Limb (tissue), 2 donors: ENCODE measurements around the gene TANC1.
"Not testable (repeated sequence)": the region's sequence is repeated elsewhere in the genome, so short reads cannot be mapped to it uniquely, and the experiment has no call there.

Experiments
- DNase-seq, 2 donors: peaks; one replicate each; pipeline ENCODE4 v3.0.0-alpha.2; 2016; ENCODE audit errors: extremely low spot score in 2 of 2

TANC1 gene

DNA sequence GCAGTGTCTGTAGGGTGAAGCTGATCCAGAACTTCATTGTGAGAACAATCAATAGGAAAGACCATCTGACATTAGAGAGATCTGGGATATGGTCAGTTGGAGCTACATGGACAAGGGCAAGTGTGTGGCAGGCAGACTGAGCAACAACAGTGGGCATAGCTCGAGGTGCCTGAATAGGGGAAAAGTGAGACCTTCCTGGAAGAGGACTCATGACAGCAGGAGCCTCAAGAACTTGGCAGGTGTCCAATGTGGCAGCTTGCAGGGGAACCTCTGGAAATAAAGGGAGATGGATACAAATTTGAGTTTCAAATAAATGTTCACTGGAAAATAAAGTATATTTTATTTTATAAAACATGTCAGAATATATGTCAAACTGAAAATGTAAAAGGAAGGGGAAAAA lies 117.9 kb downstream of the TANC1 start:
- no peak for DNase-seq

DNA sequence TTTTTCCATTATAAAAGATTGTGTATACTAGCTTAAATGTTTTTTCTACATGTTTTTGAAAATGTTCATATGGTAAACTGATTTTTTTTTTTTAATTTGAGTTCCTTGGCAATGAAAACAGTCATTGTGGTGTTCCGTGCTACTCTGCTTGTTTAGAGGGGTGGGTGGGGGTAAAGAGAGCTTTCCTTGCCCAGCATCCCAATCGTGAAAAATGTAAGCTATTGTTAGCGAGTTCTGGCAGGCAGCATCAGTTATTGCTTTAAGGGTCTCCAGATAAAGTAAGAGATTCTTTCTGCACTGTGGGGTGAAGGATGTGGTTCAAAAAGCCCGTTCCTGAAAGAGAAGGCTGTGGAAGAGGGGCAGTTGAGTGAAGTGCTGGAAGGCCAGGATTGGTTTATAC lies 118.4 kb downstream of the TANC1 start:
- no peak for DNase-seq

DNA sequence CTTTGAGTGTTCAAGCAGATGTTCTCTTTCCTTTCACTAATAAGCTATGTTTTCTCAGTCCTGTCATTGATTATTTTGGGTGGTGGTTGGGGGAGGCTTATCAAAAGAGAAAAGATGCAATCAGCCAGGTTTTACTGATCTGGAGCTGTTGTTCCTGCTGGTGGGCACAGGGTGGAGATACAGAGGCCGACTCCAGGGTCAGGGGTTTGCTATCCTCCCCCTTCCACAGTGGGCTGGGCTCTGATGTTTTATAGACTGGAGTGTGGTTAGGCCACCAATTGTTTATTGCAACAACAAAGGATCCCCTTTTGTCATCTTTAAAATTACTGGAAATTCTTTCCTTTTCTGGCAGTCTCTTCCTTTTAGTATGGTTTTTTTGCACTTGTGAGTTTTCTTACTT lies 120.5 kb downstream of the TANC1 start:
- DNase-seq = no peak

DNA sequence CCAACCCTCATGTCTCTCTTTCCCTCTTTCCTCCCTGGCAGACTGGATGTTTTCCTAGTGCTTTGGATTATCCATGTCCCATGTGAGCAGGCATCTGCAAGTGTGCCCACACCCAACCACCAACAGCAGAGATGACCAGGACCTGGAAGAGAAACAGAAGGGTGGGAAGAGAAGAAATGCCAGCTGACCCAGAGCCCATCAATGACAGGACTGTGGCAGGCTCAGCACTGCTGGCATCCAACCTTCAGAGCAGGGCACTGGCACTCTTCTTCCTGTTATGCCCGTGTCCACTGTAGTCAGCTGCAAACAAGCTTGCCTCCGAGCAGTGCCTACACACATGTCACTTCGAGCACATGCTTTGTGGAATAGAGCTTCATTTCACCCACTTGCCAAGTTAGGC lies 121.1 kb downstream of the TANC1 start:
- no peak for DNase-seq

DNA sequence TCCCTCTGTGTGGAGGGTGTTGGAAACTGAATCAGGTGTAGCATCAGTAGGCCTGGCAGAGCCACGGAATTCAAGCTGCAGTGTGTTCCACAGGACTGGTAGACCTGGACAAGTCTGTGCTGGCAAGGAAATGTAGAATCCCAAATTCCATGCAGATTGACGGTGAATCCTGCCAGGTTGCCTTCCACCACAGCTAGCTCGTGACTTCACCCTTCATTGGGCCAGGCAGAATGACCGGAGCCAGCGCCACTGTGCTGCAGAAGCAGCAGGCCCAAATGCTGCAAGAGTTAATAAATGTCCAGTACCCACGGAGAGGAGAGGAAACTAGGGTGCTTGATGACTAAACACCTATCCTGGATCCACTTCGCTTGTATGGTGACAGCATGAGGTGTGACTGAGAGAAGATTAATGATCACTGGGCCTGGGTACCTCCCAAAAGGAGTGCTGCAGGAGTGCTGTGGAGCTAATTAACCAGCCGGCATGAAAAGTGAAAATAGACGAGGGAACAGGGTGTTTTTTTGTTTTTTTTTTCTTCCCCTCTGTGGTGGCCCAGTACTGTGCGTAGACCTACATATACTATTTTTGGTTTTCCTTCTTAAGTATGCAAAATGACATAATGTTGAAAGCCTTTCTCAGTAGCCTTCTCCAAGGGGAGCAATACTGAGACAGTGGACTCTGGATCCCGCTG lies 122.2 kb downstream of the TANC1 start:
- DNase-seq = no peak

DNA sequence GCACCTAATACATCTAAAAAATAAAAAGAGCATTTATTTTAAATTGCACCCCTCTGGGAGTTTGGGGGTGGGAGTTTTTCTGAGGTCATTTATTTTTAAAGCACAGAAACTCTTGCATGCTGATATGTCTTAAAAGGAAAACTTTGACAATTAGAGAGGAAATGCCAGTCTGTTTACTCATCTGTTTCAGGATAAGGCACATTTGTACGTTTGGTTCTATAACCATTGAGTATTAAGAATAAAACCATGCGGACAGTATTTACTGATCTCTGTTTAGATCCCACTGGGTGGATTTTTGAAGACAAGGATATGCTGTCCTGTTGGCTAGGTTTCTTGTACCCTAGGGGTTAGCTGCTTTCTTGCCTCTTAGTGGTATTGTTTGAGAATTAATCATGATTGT lies 122.9 kb downstream of the TANC1 start:
- DNase-seq = no peak

DNA sequence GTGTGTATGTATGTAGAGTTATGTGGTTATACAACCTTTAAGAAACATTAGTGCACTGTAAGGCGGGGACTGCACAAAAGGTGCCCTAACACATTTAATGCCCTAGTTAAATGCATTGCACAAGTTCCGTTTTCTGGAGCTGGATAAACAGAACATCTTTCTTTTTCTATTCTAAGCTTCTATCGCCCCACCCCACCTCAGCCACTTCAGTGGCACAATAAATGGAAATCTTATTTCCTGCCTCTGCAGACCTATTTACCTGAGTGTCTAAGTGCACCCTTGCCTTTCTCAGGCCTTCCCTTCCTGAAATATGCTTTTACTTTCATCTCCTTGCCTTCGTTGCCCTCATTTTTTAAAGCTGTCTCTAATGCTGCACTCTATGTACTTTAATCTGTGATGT lies 123.5 kb downstream of the TANC1 start:
- no peak for DNase-seq

DNA sequence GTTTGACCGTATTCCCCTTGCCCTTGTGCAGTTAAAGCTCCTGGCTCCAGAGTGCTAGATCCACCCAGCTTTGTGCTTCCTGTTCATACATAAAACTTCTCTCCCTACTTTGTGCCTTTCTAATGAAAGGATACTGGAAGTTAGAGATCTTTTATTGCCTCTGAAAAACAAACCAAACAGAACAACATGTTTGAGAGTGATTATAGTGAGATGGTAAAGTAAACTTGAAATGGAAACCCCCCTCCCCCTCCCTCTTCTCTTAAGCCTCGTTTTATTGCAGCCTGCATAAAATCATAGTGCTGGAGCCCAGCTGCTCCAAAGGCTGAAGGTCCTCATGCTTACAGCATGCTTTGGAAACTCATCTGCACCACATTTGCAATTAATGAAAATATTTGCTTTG lies 125.1 kb downstream of the TANC1 start:
- peak in 1 of 2 donors; percentile 48 for DNase-seq

DNA sequence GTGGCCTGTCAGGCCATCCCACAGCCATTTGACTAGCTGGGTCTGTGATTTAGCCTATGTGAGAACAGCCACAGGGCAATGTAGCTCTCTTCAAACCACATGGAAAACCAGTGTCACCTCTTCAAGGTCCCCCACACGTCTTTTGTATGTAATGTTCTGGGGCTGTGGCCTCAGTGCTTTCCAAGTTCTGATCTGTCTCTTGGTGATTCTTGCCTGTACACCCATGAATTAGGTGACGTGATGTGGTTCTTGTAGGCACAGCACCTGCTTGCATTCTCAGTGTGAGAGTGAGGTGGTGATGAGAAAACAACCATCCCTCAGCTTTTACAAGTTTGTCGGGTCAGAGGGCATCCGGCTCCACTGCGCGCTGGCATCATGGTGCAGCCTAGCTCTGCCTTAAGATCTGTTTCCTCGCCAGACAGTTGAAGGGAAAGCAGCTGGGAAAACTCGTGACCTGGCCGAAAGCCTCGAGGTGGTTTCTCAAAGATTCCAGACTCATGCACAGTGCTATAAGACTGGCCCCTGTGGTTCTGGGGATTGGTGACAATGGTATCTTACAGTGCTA lies 125.8 kb downstream of the TANC1 start:
- no peak for DNase-seq

DNA sequence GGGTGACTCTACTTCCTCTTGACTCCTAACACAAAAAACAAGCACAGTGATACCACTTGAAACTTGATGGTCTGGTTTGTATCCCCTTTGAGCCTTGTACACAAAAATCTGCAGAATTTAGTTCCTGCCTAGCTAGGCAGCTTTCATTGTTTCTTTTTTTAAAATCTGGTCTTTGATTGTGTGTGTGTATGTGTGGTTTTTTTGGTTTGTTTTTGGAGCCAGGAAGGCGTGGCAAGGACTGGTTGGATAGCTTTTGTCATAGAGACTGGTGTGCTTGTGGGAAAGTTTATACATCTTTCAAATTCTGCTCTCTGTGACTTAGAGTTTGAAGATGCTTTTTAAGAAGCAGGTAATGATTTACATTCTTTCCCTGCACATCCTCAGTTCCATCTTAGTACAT lies 127.4 kb downstream of the TANC1 start:
- no peak for DNase-seq

DNA sequence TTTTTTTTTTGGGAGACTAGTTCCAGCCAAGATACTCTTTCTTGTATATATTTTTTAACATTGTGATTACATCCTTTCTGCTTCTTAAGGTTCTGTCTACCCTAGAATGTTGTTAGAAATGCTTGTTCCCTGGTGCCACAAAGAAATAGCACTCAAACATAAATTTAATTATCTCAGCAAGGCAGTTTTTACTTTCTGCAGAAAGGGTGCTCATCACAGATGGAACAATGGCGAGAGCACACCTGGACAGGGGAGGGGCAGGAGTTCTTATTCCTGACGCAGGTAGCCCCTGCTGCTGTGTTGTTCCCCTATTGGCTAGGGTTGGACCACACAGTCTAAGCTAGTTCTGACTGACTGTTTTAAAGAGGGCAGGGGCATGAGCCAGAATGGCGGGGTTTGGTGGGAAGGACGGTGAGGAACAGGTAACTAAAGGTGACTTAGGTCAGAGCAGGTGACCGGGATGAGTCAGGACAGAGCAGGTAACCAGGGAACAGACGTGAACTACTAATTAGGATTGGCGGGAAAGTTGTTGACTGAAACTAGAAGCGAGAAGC lies 127.9 kb downstream of the TANC1 start:
- not testable (repeated sequence) for DNase-seq

DNA sequence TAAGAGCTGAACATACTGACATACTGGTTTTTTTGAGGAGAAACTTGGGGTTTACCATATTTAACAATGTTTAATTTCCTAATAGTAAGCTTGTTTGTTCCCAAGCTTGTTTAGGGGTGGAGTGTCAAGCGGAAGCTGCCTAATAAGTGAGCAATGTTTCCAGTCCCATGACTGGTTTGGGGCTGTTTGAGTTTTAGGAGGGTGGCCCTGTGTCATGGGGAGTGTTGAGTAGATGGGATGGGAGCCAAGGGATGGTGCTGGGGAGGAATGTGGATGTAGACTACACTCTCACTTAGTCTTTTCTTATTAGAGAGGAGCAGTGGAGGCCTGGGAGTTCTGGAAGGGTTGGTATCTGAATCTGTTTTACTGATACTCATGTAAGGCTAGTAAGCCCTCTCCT lies 128.5 kb downstream of the TANC1 start:
- DNase-seq = no peak

DNA sequence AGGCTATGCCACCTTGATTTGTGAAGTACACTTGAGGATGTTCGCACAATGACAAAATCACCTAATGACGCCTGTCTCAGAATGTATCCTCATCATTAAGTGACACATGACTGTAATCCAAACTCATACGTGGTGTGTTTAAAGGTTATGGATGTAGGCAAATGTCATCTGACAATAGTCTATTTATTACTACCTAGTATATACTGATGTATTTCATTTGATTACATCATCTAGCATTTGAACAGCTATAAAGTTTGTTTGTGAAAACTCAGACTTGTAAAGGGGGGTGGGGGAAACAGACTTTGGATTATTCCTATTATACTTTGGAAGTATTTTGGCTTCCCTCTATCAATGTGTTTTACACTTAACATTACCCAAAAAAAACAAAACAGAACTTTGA lies 129.9 kb downstream of the TANC1 start:
- DNase-seq = no peak

DNA sequence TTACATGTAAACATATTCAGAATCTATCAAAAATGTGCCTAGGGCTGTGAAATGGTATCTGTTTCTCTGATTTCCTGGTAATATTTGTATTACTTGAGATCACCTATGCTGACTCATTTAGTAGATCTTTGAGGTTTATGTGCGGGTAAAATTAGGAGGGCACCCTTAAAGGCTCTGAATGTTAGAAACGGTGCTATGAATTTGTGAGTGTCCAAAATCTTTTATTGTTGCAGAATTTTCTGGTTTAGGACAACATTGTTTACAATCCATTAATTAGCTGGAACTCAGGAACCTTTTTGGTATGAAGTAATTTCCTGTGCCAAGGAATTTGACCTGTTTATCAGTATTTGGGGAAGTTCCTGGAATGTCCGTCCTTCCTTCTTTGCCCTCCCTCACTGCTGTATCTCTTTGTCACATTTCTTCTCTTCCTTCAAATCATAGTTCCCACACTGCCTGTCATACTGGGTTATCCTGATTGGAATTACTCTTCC lies 130.5 kb downstream of the TANC1 start:
- no peak for DNase-seq

DNA sequence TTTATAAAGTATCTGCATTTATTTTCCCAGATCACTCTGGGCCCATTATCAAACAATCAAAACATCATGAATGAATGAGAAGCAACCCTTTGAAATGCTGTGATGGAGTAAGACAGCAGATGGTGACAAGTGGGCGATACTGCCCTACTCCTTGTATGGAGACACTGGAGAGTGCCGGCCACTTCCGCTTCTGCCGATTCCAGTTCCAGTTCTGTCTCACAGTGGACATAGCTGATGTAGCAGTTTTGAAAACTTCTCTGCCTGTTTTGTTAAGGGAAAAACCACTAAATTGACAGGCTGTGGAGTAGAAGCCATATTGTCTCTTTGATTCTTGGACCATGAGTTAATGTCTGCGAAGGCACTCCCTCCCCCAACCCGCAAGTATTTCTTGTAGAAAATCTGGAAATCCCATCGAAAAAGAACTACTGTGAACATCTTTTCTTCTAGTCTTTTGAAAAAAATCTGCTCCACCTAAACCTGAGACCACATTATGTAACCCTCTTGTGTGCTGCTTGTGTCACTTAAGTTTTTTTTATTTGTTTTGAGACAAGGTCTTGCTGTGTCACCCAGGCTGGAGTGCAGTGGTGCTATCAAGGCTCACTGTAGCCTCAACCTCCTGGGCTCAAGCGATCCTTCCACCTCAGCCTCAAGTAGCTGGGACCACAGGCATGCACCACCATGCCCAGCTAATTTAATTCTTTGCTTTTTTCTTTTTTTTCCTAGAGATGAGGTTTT lies 133.5 kb downstream of the TANC1 start:
- no peak for DNase-seq

DNA sequence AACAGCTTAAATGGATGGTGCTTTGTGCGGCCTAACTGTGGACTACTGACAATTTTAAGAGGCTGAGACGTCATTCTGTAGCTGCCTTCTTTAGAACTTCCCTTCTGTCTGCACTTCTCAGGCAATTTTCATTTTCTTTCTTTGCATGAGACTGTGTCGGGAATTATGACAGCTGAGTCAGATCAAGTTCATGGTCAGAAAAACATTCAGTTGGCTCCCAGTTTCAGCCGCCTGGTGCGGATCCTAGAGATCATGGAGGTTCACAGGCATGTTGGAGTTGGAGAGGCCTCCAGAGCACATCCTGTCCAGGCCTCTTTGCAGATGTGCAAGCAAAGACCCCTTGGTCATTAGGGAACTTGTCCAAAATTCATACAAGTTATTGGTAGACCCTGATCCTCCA lies 135.0 kb downstream of the TANC1 start:
- DNase-seq = peak in 1 of 2 donors; percentile 13

DNA sequence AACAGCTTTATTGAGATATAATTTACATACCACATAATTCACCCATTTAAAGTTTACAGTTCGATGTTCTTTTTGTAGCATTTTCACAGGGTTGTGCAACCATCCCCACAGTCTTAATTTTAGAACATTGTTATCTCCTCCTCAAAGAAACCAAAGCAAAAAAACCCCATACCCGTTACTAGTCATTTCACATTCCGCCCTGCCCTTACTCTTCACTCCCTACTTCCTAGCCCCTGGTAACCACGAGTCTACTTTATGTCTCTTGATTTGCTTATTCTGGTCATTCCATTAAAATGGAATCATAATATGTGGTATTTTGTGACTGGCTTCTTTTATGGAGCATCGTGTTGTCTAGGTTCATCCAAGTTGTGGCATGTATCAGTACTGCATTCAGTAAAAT lies 137.7 kb downstream of the TANC1 start:
- DNase-seq = no peak

DNA sequence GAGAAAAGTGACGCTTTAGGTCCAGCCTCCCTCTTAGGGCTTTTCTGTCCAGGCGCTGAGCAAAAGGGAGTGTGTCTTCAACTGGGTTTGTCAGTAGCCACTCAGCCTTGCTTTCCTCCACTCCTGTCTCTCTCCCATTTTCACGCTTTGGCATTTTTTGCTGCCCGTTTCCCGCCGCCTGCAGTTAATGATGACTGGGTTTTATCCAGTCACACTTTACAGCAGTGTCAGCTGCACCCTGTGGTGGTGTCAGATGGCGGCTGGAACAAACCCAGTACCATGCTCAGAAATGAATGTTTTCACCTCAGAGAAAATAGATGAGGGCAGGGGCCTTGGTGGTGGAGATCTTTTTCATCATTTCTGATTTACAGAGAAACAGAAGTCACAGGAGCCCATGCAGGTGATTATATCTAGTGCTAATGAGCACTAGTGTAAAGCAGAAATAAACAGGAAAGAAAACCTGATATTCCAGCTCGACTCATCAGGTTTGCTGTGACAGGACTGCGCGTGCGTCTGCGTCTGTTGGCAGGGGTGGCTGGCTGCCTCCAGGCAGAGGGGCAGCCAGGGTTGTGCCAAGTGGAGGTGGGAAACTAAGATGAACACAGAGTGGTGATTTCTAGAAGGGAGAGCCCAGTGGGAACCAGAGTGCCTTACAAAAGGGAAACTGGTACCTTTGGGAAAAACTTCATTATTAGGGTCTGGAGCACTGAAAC lies 139.9 kb downstream of the TANC1 start:
- DNase-seq = no peak

DNA sequence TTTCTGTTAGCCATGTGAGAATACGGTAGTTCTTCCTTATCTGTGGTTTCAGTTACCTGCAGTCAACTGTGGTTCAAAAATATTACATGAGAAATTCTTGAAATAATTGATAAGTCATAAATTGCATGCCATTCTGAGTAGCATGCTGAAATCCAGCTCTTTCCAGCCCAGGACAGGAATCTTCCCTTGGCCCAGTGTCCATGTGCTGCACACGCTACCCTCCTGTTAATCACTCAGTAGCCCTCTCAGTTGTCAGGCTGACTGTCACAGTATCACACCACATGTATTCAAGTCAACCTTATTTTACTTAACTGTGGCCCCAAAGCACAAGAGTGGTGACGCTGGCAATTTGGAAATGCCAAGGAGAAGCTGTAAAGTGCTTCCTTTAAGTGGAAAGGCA lies 141.1 kb downstream of the TANC1 start:
- no peak for DNase-seq

DNA sequence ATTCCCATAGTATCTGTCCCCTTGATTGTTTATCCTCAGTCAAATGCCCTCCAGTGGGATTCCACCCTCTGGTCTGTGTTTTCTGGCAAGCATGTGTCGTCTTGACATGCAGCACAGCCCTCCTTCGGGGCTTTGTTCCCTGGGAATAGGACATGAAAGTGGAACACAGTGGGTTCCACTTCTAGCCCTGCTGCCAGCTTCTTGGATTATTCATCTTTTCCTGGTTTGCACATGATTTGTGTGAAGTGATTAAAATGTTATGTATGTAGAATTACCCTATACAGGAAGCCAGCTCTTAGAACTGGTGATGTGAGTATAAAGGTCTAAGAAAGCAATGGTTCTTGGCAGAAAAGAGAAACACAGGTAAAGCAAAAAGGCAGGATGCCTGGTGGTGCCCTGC lies 142.3 kb downstream of the TANC1 start:
- no peak for DNase-seq

DNA sequence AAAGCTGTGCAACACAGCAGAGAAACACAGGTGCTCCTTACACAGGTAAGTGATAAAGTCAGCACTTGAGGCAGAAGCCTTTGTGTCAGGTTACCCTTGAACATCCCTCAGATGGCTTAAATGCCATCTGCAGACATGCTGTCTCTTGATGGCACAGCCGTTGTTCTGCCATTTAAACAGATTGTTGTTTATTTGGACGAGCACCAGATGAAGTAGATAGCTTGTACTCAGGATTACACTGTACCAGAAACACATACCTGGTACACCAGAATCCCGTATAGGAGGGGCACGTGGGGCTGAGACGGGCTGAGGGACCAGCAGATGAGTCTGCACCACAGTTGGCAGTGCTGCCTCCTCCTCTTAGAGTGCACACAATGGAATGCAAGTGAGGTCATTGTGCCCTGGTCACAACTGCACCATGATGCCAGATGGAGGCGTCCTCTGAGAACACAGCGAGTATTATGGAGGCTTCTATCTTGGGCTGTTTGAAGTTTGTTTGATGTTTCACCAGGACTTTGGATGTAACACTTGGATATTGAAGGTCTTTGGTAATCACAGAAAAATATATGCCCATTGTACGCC lies 143.0 kb downstream of the TANC1 start:
- no peak for DNase-seq

DNA sequence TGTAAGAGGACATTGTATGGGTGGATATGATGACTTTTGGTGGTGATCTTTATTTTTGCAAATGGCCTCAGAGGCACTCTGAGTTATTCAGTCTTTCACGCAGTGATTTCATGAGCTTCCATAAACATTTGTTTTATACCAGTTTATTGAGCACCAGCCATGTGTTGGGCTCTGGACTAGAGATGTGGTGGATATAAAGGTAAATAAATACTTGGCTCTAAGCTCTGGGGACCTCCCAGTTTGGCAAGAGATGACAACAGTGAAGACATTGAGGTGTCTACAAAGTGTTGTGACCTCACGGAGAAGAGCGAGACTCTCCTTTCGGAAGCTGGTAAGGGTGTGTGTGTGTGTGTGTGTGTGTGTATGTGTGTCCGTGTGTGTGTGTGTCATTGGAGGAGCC lies 146.4 kb downstream of the TANC1 start:
- no peak for DNase-seq
